ENCODE results near the gene PKM.

- TF ChIP-seq CTCF (IDR thresholded peaks at IDR 0.05; ENCODE audit: low read depth, low read length, missing input control) (no peak), HNF4G (IDR thresholded peaks at IDR 0.05) (no peak), REST (IDR thresholded peaks at IDR 0.05) (no peak), JUND (IDR thresholded peaks at IDR 0.05) (no peak), RXRA (IDR thresholded peaks at IDR 0.05) (no peak), SP1 (IDR thresholded peaks at IDR 0.05) (no peak), GABPA (IDR thresholded peaks at IDR 0.05 in 1 of 2, conservative IDR thresholded peaks at IDR 0.05 in 1 of 2) (no peak), NR2F2 (IDR thresholded peaks at IDR 0.05) (no peak)
Observed at GRCh38 chr15:72220687-72221086, 10.3 kb downstream of the PKM start.
